Measurements from ENCODE around the gene NTRK2.

GRCh38 chr9:85040821-85041465 lies 371.4 kb downstream of the NTRK2 start:
- TF ChIP-seq CTCF (IDR thresholded peaks at IDR 0.05) = no peak
- no peak for TF ChIP-seq POLR2A (IDR thresholded peaks at IDR 0.05)
